ENCODE results near the gene MTFP1.

MTFP1 gene

GRCh38 chr22:30432096-30432495, 6.5 kb downstream of the MTFP1 start:
- no peak for TF ChIP-seq SPI1 (IDR thresholded peaks at IDR 0.05; ENCODE audit: low read depth, low read length)
- no peak for TF ChIP-seq POLR2A (IDR thresholded peaks at IDR 0.05; ENCODE audit: low read depth, low read length)
- no peak for TF ChIP-seq TAF1 (IDR thresholded peaks at IDR 0.05; ENCODE audit: low read depth, low read length)
- TF ChIP-seq PAX5 (IDR thresholded peaks at IDR 0.05; ENCODE audit: insufficient read depth, low read length, severe bottlenecking), result no peak
- no peak for TF ChIP-seq POLR2AphosphoS5 (IDR thresholded peaks at IDR 0.05; ENCODE audit: low read depth, low read length)
- no peak for TF ChIP-seq POU2F2 (IDR thresholded peaks at IDR 0.05; ENCODE audit: low read depth, low read length)
- FAIRE-seq, result no peak
- DNase-seq (ENCODE audit: insufficient read length, low spot score), result no peak

DNA sequence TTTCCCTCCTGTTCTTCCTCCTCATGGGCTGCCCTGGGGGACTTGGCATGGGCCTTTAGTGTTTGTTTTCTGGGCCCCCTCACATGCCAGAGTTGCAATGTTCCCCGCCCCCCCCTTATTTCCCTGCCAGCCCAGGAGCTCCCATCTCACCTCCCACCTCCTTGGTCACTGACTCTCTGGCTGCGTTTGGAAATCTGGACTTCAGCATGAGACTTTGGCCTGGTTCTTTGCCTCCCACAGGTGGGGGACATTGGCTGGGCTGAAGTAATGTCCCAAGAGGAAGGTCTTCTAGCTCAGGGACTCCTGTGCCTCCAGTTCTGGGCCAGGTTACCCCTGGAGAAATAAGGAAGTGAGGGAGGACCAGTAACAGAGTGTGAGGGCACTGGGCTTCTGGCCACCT, 7.0 kb downstream of the MTFP1 start:
- DNase-seq (ENCODE audit: insufficient read length, low spot score), result no peak
- FAIRE-seq, result no peak
- no peak for TF ChIP-seq SPI1 (IDR thresholded peaks at IDR 0.05; ENCODE audit: low read depth, low read length)
- TF ChIP-seq POLR2AphosphoS5 (IDR thresholded peaks at IDR 0.05; ENCODE audit: low read depth, low read length), result no peak
- no peak for TF ChIP-seq POLR2A (IDR thresholded peaks at IDR 0.05; ENCODE audit: low read depth, low read length)
- no peak for TF ChIP-seq PAX5 (IDR thresholded peaks at IDR 0.05; ENCODE audit: insufficient read depth, low read length, severe bottlenecking)
- TF ChIP-seq TAF1 (IDR thresholded peaks at IDR 0.05; ENCODE audit: low read depth, low read length), result no peak
- no peak for TF ChIP-seq POU2F2 (IDR thresholded peaks at IDR 0.05; ENCODE audit: low read depth, low read length)

GRCh38 chr22:30433227-30433626, 7.7 kb downstream of the MTFP1 start:
- no peak for DNase-seq (ENCODE audit: insufficient read length, low spot score)
- TF ChIP-seq SPI1 (IDR thresholded peaks at IDR 0.05; ENCODE audit: low read depth, low read length) (no peak), POLR2AphosphoS5 (IDR thresholded peaks at IDR 0.05; ENCODE audit: low read depth, low read length) (no peak), PAX5 (IDR thresholded peaks at IDR 0.05; ENCODE audit: insufficient read depth, low read length, severe bottlenecking) (no peak), POLR2A (IDR thresholded peaks at IDR 0.05; ENCODE audit: low read depth, low read length) (no peak), TAF1 (IDR thresholded peaks at IDR 0.05; ENCODE audit: low read depth, low read length) (no peak), POU2F2 (IDR thresholded peaks at IDR 0.05; ENCODE audit: low read depth, low read length) (no peak)
- FAIRE-seq, result no peak

DNA sequence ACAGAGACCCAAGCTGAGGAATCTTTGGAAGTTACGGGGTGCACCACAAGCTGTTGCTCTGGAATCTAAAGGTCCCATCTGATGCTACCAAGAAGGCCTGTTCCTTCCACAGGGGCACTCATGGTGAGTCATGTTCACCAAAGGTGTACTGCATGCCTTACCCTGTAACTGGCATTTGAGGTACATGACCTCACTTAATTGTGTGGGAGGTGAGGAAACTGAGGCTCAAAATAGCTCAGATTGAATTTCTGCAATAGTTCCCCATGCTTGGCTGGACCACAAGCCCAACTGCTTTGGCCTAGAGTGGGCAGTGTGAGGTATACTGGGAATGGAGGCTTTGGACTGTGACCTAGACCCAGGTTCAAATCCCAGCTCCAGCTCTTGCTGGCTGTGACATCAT, 8.2 kb downstream of the MTFP1 start:
- no peak for DNase-seq (ENCODE audit: insufficient read length, low spot score)
- no peak for FAIRE-seq
- TF ChIP-seq POU2F2 (IDR thresholded peaks at IDR 0.05; ENCODE audit: low read depth, low read length), result no peak
- TF ChIP-seq POLR2A (IDR thresholded peaks at IDR 0.05; ENCODE audit: low read depth, low read length), result no peak
- no peak for TF ChIP-seq TAF1 (IDR thresholded peaks at IDR 0.05; ENCODE audit: low read depth, low read length)
- no peak for TF ChIP-seq SPI1 (IDR thresholded peaks at IDR 0.05; ENCODE audit: low read depth, low read length)
- TF ChIP-seq PAX5 (IDR thresholded peaks at IDR 0.05; ENCODE audit: insufficient read depth, low read length, severe bottlenecking), result no peak
- no peak for TF ChIP-seq POLR2AphosphoS5 (IDR thresholded peaks at IDR 0.05; ENCODE audit: low read depth, low read length)

- TF ChIP-seq PAX5 (IDR thresholded peaks at IDR 0.05; ENCODE audit: insufficient read depth, low read length, severe bottlenecking) (no peak), TAF1 (IDR thresholded peaks at IDR 0.05; ENCODE audit: low read depth, low read length) (no peak), POU2F2 (IDR thresholded peaks at IDR 0.05; ENCODE audit: low read depth, low read length) (no peak), POLR2A (IDR thresholded peaks at IDR 0.05; ENCODE audit: low read depth, low read length) (no peak)
- no peak for FAIRE-seq
- no peak for DNase-seq (ENCODE audit: insufficient read length, low spot score)
Observed at GRCh38 chr22:30434843-30435242, 9.3 kb downstream of the MTFP1 start.

GRCh38 chr22:30435674-30436126, 10.1 kb downstream of the MTFP1 start:
- TF ChIP-seq POLR2AphosphoS5 (IDR thresholded peaks at IDR 0.05; ENCODE audit: low read depth, low read length) (no peak), TAF1 (IDR thresholded peaks at IDR 0.05; ENCODE audit: low read depth, low read length) (no peak), SPI1 (IDR thresholded peaks at IDR 0.05; ENCODE audit: low read depth, low read length) (peak; percentile 52), POLR2A (IDR thresholded peaks at IDR 0.05; ENCODE audit: low read depth, low read length) (no peak), POU2F2 (IDR thresholded peaks at IDR 0.05; ENCODE audit: low read depth, low read length) (no peak)
- DNase-seq (ENCODE audit: insufficient read length, low spot score), result no peak
- peak; percentile 97 for FAIRE-seq

- no peak for TF ChIP-seq PAX5 (IDR thresholded peaks at IDR 0.05; ENCODE audit: insufficient read depth, low read length, severe bottlenecking)
- no peak for TF ChIP-seq TAF1 (IDR thresholded peaks at IDR 0.05; ENCODE audit: low read depth, low read length)
- no peak for TF ChIP-seq SPI1 (IDR thresholded peaks at IDR 0.05; ENCODE audit: low read depth, low read length)
- TF ChIP-seq POU2F2 (IDR thresholded peaks at IDR 0.05; ENCODE audit: low read depth, low read length), result no peak
- no peak for TF ChIP-seq POLR2A (IDR thresholded peaks at IDR 0.05; ENCODE audit: low read depth, low read length)
- no peak for TF ChIP-seq POLR2AphosphoS5 (IDR thresholded peaks at IDR 0.05; ENCODE audit: low read depth, low read length)
- DNase-seq (ENCODE audit: insufficient read length, low spot score) (no peak), FAIRE-seq (no peak)
Observed at GRCh38 chr22:30436196-30436595, 10.6 kb downstream of the MTFP1 start.

GRCh38 chr22:30438559-30438958, 13.0 kb downstream of the MTFP1 start:
- FAIRE-seq, result no peak
- no peak for DNase-seq (ENCODE audit: insufficient read length, low spot score)
- TF ChIP-seq PAX5 (IDR thresholded peaks at IDR 0.05; ENCODE audit: insufficient read depth, low read length, severe bottlenecking), result no peak
- TF ChIP-seq POLR2AphosphoS5 (IDR thresholded peaks at IDR 0.05; ENCODE audit: low read depth, low read length), result no peak
- no peak for TF ChIP-seq POU2F2 (IDR thresholded peaks at IDR 0.05; ENCODE audit: low read depth, low read length)
- TF ChIP-seq POLR2A (IDR thresholded peaks at IDR 0.05; ENCODE audit: low read depth, low read length), result no peak
- no peak for TF ChIP-seq TAF1 (IDR thresholded peaks at IDR 0.05; ENCODE audit: low read depth, low read length)
- TF ChIP-seq SPI1 (IDR thresholded peaks at IDR 0.05; ENCODE audit: low read depth, low read length), result no peak

DNA sequence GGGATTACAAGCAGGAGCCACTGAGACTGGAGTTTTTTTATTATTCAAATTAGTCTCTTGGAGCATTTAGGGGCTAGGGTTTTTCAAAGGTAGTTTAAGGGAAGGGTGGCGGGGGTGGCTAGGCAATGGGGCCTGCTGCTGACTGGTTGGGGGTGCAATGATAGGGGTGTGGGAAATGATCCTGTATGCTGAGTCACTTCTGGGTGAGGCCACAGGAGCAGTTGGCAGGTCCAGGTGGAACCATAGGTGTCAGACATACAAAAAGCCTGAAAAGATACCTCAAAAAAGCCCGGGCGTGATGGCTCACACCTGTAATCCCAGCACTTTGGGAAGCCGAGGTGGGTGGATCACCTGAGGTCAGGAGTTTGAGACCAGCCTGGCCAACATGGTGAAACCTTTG, 13.7 kb downstream of the MTFP1 start:
- no peak for FAIRE-seq
- no peak for DNase-seq (ENCODE audit: insufficient read length, low spot score)
- no peak for TF ChIP-seq POLR2A (IDR thresholded peaks at IDR 0.05; ENCODE audit: low read depth, low read length)
- TF ChIP-seq POU2F2 (IDR thresholded peaks at IDR 0.05; ENCODE audit: low read depth, low read length), result no peak
- TF ChIP-seq TAF1 (IDR thresholded peaks at IDR 0.05; ENCODE audit: low read depth, low read length), result no peak
- no peak for TF ChIP-seq SPI1 (IDR thresholded peaks at IDR 0.05; ENCODE audit: low read depth, low read length)
- TF ChIP-seq PAX5 (IDR thresholded peaks at IDR 0.05; ENCODE audit: insufficient read depth, low read length, severe bottlenecking), result no peak
- TF ChIP-seq POLR2AphosphoS5 (IDR thresholded peaks at IDR 0.05; ENCODE audit: low read depth, low read length), result no peak

- TF ChIP-seq SPI1 (IDR thresholded peaks at IDR 0.05; ENCODE audit: low read depth, low read length) (no peak), PAX5 (IDR thresholded peaks at IDR 0.05; ENCODE audit: insufficient read depth, low read length, severe bottlenecking) (no peak), TAF1 (IDR thresholded peaks at IDR 0.05; ENCODE audit: low read depth, low read length) (no peak), POU2F2 (IDR thresholded peaks at IDR 0.05; ENCODE audit: low read depth, low read length) (no peak), POLR2AphosphoS5 (IDR thresholded peaks at IDR 0.05; ENCODE audit: low read depth, low read length) (no peak), POLR2A (IDR thresholded peaks at IDR 0.05; ENCODE audit: low read depth, low read length) (no peak)
- FAIRE-seq, result no peak
Observed at GRCh38 chr22:30439836-30440235, 14.3 kb downstream of the MTFP1 start.

More at GRCh38 chr22:30439836-30440235, 14.3 kb downstream of the MTFP1 start:
- no peak for DNase-seq (ENCODE audit: insufficient read length, low spot score)
